ENCODE data around the gene PUS1.
"Not testable (repeated sequence)": the region's sequence is repeated elsewhere in the genome, so short reads cannot be mapped to it uniquely, and the experiment has no call there.

The PUS1 gene

GRCh38 chr12:131965073-131965472, 36.0 kb downstream of the PUS1 start:
- FAIRE-seq, result no peak

GRCh38 chr12:131971226-131971625, 42.1 kb downstream of the PUS1 start:
- no peak for FAIRE-seq

DNA sequence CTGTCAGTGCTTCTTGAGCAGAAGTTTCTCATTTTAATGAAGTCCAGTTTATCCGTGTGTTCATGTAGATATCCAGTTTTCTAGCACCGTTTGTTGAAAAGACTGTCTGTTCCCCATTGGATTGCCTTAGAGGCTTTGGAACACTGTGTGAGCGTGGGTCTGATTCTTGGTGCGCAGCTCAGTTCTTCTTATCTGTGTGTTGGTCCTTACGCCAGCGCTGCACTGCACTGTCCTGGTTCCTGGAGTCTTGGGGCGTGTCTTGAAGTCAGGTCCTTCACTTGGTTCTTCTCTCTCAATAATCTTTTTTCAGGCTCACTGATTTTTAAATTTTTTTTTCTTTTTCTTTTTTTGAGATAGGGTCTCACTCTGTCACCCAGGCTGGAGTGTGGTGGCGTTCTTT, 46.2 kb downstream of the PUS1 start:
- FAIRE-seq, result no peak

DNA sequence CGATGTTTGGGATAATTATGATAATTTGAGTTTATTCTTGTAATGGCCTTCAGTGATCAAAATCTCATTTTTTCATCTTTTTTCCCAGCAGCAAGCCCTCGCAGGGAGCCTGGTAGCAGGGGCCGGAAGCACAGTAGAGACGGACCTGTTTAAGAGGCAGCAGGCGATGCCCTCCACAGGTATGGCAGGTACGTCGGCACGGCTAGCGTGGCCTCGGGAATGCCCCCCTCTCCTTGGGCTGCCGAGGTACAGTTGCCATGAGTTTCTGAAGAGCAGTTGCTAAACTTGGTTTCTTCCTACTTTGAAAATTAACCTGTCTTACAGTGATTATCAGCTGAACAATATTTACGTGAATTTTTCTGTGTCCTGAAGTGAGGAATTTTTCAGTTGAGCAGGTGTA, 50.5 kb downstream of the PUS1 start:
- no peak for FAIRE-seq

DNA sequence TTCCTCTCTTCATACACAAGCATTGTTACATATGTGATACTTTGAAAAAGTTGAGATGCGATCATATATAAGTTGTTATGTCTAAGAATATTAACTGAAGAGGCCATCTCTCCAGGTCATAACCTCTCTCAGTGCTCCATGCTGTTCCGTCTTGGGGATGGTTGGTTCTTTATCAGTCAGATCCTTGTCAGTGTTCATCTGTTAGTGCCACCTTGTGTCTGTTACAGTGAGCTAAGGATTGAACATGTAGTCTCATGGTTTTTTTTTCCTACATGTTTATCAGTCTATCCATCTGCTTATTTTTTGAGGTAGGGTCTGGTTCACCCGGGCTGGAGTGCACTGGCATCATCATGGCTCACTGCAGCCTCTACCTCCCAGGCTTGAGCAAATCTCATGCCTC, 51.2 kb downstream of the PUS1 start:
- no peak for FAIRE-seq

DNA sequence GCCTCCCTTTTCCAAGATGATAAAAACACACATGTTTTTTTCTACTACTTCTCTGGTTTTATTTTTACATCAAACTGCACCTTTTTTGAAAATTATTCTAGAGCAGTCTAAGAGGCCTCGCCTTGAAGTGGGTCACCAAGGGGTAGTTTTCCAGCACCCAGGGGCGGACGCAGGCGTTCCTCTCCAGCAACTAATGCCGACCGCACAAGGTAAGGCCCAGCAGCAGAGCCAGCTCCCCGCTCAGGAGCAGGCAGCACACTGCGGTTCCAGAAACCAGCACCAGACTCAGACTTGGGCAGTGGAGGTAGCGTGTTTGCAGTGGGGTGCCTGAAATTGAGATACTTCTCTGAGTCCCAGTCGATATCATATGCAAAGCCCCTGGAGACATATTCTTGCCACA, 52.3 kb downstream of the PUS1 start:
- FAIRE-seq, result no peak

DNA sequence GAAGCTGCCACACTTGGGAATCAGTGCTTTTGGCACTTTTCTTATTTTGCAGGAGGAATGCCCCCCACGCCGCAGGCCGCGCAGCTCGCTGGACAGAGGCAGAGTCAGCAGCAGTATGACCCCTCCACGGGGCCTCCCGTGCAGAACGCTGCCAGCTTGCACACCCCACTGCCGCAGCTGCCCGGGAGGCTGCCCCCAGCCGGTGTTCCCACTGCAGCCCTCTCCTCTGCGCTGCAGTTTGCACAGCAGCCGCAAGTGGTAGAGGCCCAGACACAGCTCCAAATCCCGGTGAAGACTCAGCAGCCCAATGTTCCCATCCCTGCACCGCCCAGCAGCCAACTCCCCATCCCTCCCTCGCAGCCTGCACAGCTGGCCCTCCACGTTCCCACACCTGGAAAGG, 53.0 kb downstream of the PUS1 start:
- FAIRE-seq, result no peak

- no peak for FAIRE-seq
These were observed 54.0 kb downstream of the PUS1 start for GRCh38 chr12:131983026-131983425.

DNA sequence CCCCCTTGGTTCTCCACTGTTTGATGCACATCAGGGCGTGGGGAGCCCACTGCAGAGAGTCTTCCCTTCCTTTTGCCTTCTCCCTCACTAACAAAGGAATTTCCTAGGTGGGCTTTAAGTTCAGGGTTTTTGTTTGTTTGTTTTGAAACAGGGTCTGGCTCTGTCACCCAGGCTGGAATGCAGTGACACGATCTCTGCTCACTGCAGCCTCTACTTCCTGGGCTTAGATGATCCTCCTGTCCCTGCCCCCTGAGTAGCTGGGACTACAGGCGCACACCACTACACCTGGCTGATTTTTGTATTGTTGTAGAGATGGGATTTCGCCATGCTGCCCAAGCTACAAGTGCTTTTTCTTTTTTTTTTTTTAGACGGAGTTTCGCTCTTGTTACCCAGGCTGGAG, 54.5 kb downstream of the PUS1 start:
- no peak for FAIRE-seq

- FAIRE-seq, result no peak
These were observed 55.3 kb downstream of the PUS1 start for GRCh38 chr12:131984334-131984733.

DNA sequence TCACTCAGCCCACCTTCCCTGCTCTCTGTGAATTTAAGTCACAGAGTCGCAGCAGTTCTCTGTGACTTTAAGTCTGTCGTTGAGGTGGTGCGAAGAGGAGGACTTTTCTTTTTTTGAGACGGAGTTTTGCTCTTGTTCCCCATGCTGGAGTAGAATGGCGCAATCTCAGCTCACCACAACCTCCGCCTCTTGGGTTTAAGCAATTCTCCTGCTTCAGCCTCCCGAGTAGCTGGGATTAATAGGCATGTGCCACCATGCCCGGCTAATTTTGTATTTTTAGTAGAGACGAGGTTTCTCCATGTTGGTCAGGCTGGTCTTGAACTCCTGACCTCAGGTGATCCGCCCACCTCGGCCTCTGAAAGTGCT, 56.4 kb downstream of the PUS1 start:
- not testable (repeated sequence) for FAIRE-seq

DNA sequence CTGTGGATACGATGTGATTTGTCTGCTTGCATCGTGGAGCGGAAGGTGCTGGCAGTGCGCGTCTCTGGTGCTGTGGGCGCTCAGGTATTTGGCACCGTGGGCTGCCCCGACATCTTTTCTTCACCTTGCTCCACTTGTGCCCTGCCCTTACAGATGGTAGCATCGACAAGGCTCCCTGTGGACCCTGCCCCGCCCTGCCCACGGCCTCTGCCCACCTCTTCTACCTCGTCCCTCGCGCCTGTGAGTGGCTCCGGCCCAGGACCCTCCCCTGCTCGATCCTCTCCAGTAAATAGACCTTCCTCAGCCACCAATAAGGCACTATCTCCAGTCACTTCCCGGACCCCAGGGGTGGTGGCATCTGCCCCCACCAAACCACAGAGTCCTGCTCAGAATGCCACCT, 57.3 kb downstream of the PUS1 start:
- FAIRE-seq, result no peak

DNA sequence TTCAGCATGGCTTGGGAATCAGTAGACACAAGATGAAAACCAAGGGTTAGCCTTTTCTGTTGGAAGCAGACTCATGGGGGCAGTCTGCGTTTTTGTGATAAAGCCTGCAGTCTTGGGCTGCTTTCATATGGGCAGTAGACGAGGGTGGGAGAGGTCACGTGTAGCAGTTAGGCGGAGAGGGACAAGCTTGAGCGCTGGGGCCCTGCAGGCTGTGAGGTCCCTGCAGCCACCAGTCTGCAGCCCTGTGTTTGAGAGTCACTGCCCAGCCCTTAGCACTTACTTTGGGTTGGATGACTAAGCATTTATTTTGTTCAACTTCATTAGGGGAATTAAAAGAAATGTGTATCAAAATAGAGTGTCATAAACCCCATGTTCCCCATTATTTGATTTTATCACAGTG, 57.8 kb downstream of the PUS1 start:
- no peak for FAIRE-seq

DNA sequence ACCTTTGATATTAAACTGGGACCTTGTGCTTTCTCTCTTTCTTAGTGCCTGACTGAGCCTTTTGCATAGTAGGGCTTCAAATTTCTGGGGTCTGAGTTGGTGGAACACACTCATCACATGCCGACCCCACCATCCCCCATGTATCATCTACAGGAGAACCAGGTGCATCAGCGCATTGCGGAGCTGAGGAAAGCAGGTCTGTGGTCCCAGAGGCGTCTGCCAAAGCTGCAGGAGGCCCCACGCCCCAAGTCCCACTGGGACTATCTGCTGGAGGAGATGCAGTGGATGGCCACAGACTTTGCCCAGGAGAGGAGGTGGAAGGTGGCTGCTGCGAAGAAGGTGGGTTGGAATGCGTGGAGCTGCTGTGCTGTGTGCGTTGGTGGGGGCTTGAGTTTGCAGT, 58.5 kb downstream of the PUS1 start:
- FAIRE-seq, result no peak

GRCh38 chr12:131988054-131988796, 59.1 kb downstream of the PUS1 start:
- FAIRE-seq, result no peak

DNA sequence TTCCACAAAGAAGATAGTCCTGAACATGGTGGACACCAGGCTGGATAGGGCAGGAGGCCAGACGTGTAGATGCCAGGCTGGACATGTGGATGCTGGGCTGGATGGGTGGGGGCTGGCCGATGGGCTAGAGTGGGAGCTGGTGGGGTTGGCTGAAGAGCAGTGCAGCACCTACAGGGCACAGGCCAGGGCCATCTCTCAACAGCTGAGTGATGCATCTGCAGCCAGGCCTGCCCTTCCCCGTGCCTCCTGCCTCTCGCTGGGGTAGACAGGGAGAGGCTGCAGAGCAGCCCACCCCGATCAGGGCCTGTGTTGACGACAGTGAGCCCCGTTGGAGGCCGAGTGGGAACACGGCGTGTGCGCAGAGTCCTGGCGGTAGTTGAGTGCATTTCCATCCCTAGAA, 59.9 kb downstream of the PUS1 start:
- FAIRE-seq, result no peak

GRCh38 chr12:131990066-131990979, 61.2 kb downstream of the PUS1 start:
- FAIRE-seq, result no peak

- no peak for FAIRE-seq
These were observed 61.9 kb downstream of the PUS1 start for GRCh38 chr12:131990980-131991305.

DNA sequence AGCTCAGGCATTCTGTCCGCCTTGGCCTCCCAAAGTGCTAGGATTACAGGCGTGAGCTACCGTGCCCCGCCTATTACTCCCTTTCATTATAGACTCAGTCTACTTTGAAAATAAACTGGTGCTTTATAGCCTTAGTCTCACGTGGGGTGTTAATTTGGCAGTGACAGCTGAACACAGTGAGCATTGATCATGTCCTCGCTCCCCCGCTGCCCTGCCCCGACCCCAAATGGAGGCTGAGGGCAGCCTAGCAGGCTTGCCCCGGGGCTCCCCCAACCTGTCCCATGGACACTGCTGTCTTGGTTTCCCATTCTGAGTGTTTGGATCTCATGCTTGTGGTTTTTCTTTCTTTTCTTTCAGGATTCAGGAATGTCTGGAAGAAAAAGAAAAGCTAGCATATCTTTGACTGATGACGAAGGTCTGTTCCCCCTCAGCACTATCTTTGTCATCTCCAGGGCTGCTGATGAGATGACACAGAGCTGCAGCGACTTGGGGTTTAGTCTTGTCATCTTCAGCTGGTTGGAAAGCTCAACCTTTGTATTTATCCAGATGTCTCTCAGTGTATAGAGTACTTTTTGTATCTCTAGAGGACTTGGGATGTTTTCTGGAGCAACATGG, 62.8 kb downstream of the PUS1 start:
- FAIRE-seq, result no peak

GRCh38 chr12:131994589-131994988, 65.5 kb downstream of the PUS1 start:
- FAIRE-seq, result no peak
